AG04449 (cell line): ENCODE data around the gene MIS18BP1.

Experiments
- CTCF ChIA-PET: fragments of 350-600 bp; formaldehyde crosslinking; extraction: SDS; loops from one replicate; lab custom pipeline; 2021; ENCODE audit warnings: antibody characterized with exemption; lab: Yijun Ruan, JAX
- POLR2A ChIA-PET: fragments of 400-600, 350-600 bp; formaldehyde crosslinking; extraction: SDS; loops from one replicate; lab custom pipeline; 2020; ENCODE audit warnings: antibody characterized with exemption, inconsistent platforms; lab: Yijun Ruan, JAX
- DNase-seq: peaks from one replicate; pipeline ENCODE4 v3.0.0-alpha.2; 2010; ENCODE audit warnings: low read depth, low spot score
- H3K4me3 ChIP-seq: 2 replicates; pipeline ENCODE4 v1.5.1; 2011; ENCODE audit warnings: low read depth, mild to moderate bottlenecking, control low read depth, low read length
- CTCF ChIP-seq: IDR thresholded peaks from one replicate; pipeline ENCODE4 v1.5.1; 2011; ENCODE audit warnings: mild to moderate bottlenecking, moderate library complexity, low read length, control low read depth, inconsistent platforms; ENCODE audit not compliant: insufficient read depth; ENCODE audit errors: missing control alignments

The MIS18BP1 gene

DNA sequence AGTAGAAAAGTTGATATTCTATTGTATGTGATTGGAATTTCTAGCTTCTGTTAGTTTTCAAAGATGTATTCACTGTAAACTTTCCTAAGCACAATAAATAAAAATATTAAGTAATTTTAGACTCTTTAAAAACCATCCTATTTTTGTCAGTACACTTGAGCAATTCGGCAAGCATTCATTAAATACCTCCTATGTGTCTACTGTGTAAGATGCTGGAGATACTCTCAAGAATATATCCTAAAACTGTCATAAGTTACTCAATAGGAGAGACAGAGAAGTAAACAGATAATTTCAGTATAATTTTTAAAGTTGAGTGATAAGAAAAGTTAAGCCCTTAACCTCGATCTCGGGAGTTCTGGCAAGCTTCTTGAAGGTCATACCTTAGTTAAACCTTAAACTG lies 71.2 kb downstream of the MIS18BP1 start:
- no peak for DNase-seq
- TF ChIP-seq CTCF = no peak
- ChIA-PET CTCF (interaction anchor here (1.0 kb wide), 1 partner anchor 71 kb away, joined by 3 read pairs; the partner anchor contains the start of gene MIS18BP1), POLR2A (no interaction called here)
- H3K4me3 ChIP-seq = no peak overlapping the region

- ChIA-PET CTCF (no interaction called here), POLR2A (no interaction called here)
- DNase-seq = no peak
- H3K4me3 ChIP-seq = no peak overlapping the region
- TF ChIP-seq CTCF = no peak
These were observed 71.7 kb downstream of the MIS18BP1 start for GRCh38 chr14:45181329-45181728.

- ChIA-PET POLR2A (no interaction called here), CTCF (interaction anchor here (1.5 kb wide), 1 partner anchor 18 kb away, joined by 7 read pairs; no protein-coding TSS in a partner anchor)
- peak; percentile 75 for DNase-seq
These were observed 75.9 kb downstream of the MIS18BP1 start for GRCh38 chr14:45177076-45177475.

GRCh38 chr14:45169906-45170305 lies 83.1 kb downstream of the MIS18BP1 start:
- ChIA-PET POLR2A (no interaction called here), CTCF (interaction anchor here (0.9 kb wide), 1 partner anchor 32 kb away, joined by 3 read pairs; no protein-coding TSS in a partner anchor)
- TF ChIP-seq CTCF = no peak
- no peak overlapping the region for H3K4me3 ChIP-seq
- no peak for DNase-seq

More at GRCh38 chr14:45177076-45177475, 75.9 kb downstream of the MIS18BP1 start:
- H3K4me3 ChIP-seq = no peak overlapping the region
- no peak for TF ChIP-seq CTCF

DNA sequence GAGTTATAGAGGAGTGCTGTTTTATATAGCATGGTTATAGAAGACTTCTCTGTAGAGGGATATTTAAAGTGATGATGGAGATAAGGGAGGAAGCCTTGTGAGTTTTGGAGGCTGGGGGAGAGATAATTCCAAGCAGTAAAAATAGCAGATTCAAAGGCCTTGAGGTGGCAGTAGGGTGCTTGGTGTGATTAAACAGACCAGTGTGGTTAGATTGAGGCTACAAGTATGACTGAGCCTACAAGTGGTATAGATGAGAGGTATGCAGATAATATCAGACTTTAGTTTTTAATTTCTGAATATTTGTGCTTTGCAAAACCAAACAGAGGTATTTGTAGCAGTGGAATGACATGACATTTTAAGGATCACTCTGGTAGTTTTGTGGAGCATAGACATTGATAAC lies 96.9 kb downstream of the MIS18BP1 start:
- no peak overlapping the region for H3K4me3 ChIP-seq
- no peak for DNase-seq
- no peak for TF ChIP-seq CTCF
- POLR2A ChIA-PET = no interaction called here
- CTCF ChIA-PET = interaction anchor here (1.2 to 3.6 kb wide), 2 partner anchors 112 to 113 kb away, joined by 5 to 19 read pairs; no protein-coding TSS in a partner anchor
